GM12872 (cell line): ENCODE results near the gene CD300A.

Experiments
- CTCF ChIP-seq: IDR thresholded peaks from 3 replicates; pipeline ENCODE4 v1.5.1; 2011; ENCODE audit warnings: low read depth, mild to moderate bottlenecking, low read length, moderate library complexity; ENCODE audit not compliant: insufficient read depth

CD300A gene

GRCh38 chr17:74457820-74458166 lies 8.6 kb upstream of the CD300A start:
- no peak for TF ChIP-seq CTCF

- no peak for TF ChIP-seq CTCF
Observed at GRCh38 chr17:74458835-74459234, 7.6 kb upstream of the CD300A start.

GRCh38 chr17:74459622-74460021 lies 6.8 kb upstream of the CD300A start:
- TF ChIP-seq CTCF, result no peak

GRCh38 chr17:74460241-74460640 lies 6.2 kb upstream of the CD300A start:
- TF ChIP-seq CTCF, result peak; percentile 12; the same call in 1 of the 3 replicates

- TF ChIP-seq CTCF, result no peak
Observed at GRCh38 chr17:74460996-74461395, 5.4 kb upstream of the CD300A start.

- TF ChIP-seq CTCF, result no peak
Observed at GRCh38 chr17:74461611-74462010, 4.8 kb upstream of the CD300A start.

- TF ChIP-seq CTCF, result no peak
Observed at GRCh38 chr17:74464730-74465377, 1.6 kb upstream of the CD300A start.
